Sigmoid colon (tissue), 4 donors: ENCODE data around the gene TNF.
A peak's percentile ranks its signal among the peaks of the same experiment; 100 is the strongest.

Experiments used
- EP300 ChIP-seq, 4 donors: sonication (generic); formaldehyde crosslinking; IDR thresholded peaks; one replicate each; pipeline ENCODE4 v1.6.1; 2017; ENCODE audit warnings: antibody characterized with exemption in 4 of 4
- POLR2A ChIP-seq, 2 donors: fragments of 450-650 bp; IDR thresholded peaks; one replicate each; pipeline ENCODE4 v1.6.1; 2016; ENCODE audit warnings: antibody characterized with exemption in 2 of 2, mild to moderate bottlenecking in 2 of 2, moderate library complexity in 2 of 2
- POLR2AphosphoS5 ChIP-seq, 4 donors: sonication (generic); formaldehyde crosslinking; IDR thresholded peaks; one replicate each; pipeline ENCODE4 v1.6.1; 2017; ENCODE audit warnings: antibody characterized with exemption in 4 of 4
- TF ChIP-seq, protein P1 (sequence below), 4 experiments: fragments of 450-650 bp in 3 of 4; fragments of 200-600 bp in 1 of 4; IDR thresholded peaks; one replicate each; pipeline ENCODE4 v1.5.1; 2016 to 2019; ENCODE audit warnings: antibody characterized with exemption in 4 of 4, mild to moderate bottlenecking in 3 of 4, moderate library complexity in 2 of 4

DNA sequence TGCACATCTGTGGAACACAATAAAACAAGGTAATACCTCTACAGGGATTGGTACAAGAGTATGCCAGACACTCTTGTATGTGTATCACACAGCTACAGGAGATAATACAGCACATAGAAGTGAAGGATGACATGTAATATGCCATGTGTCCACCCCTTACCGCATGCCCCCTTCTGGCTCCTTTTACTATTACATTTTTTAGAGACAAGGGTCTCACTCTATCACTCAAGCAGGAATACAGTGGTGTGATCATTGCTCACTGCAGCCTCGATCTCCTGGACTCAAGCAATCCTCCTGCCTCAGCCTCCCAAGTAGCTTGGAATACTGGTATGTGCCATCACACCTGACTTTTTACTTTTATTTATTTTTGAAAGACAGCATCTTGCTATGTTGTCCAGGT lies 21.6 kb downstream of the TNF start:
- TF ChIP-seq, protein P1, sequence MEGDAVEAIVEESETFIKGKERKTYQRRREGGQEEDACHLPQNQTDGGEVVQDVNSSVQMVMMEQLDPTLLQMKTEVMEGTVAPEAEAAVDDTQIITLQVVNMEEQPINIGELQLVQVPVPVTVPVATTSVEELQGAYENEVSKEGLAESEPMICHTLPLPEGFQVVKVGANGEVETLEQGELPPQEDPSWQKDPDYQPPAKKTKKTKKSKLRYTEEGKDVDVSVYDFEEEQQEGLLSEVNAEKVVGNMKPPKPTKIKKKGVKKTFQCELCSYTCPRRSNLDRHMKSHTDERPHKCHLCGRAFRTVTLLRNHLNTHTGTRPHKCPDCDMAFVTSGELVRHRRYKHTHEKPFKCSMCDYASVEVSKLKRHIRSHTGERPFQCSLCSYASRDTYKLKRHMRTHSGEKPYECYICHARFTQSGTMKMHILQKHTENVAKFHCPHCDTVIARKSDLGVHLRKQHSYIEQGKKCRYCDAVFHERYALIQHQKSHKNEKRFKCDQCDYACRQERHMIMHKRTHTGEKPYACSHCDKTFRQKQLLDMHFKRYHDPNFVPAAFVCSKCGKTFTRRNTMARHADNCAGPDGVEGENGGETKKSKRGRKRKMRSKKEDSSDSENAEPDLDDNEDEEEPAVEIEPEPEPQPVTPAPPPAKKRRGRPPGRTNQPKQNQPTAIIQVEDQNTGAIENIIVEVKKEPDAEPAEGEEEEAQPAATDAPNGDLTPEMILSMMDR (IDR thresholded peaks at IDR 0.05): peak in 3 of 4 experiments; percentile 6 to 21 (median 8)
- TF ChIP-seq POLR2AphosphoS5 (IDR thresholded peaks at IDR 0.05) (no peak), POLR2A (IDR thresholded peaks at IDR 0.05) (no peak), EP300 (IDR thresholded peaks at IDR 0.05) (no peak)
